B cell (primary cell): ENCODE results near the gene PLS1. TPM values are rescaled to one million over a fixed set of nuclear protein-coding genes. Genes with fewer than 3 reads are reported as not detected.

Experiments used
- ATAC-seq: fragments of 200-7000 bp; cut with Tn5 transposase; one replicate; pipeline ENCODE4 v1.10.0; 2021; ENCODE audit warnings: low read depth, mild to moderate bottlenecking, moderate number of reproducible peaks, moderate library complexity
- CTCF ChIA-PET: fragments of 350-600 bp; sonication (Branson Sonifier 250); formaldehyde crosslinking; loops from one replicate; lab custom pipeline; 2021; ENCODE audit warnings: antibody characterized with exemption, inconsistent platforms; lab: Charles Lee
- POLR2A ChIA-PET: fragments of 350-600 bp; sonication (Branson Sonifier 250); formaldehyde crosslinking; loops from one replicate; lab custom pipeline; 2021; ENCODE audit warnings: antibody characterized with exemption; lab: Charles Lee
- DNase-seq: peaks from one replicate; pipeline ENCODE4 v3.0.0; 2013
- H2AFZ ChIP-seq: 2 replicates; pipeline ENCODE4 v1.6.1; 2012; ENCODE audit warnings: mild to moderate bottlenecking, low read depth, low read length; ENCODE audit not compliant: insufficient read depth, poor library complexity, severe bottlenecking
- H3K27ac ChIP-seq, 2 donors: 1 replicate in 1 of 2; 2 replicates in 1 of 2; pipeline ENCODE4 v1.5.1; 2012 to 2013; ENCODE audit warnings: low read length in 2 of 2, mild to moderate bottlenecking in 2 of 2, moderate library complexity in 1 of 2
- H3K27me3 ChIP-seq, 4 experiments: fragments of 200-600 bp in 1 of 4; sonication (generic) in 1 of 4; replicated peaks in 1 of 4; 1 replicate in 2 of 4; 2 replicates in 2 of 4; pipeline versions ENCODE4 v1.6.1 to v1.7.0; 2013 to 2016; ENCODE audit warnings: low read length in 3 of 4, mild to moderate bottlenecking in 2 of 4, mixed read lengths in 1 of 4, moderate library complexity in 1 of 4; ENCODE audit not compliant: insufficient read depth in 4 of 4, control insufficient read depth in 3 of 4; ENCODE audit errors: control extremely low read depth in 1 of 4
- H3K36me3 ChIP-seq, 2 experiments: replicated peaks in 1 of 2; 1 replicate in 1 of 2; 2 replicates in 1 of 2; pipeline versions ENCODE4 v1.6.1 to v1.7.1; 2013; ENCODE audit warnings: low read length in 1 of 2; ENCODE audit not compliant: insufficient read depth in 2 of 2, control insufficient read depth in 1 of 2; ENCODE audit errors: control extremely low read depth in 1 of 2, extremely low read depth in 1 of 2
- H3K4me1 ChIP-seq, 2 donors: fragments of 200-600 bp in 1 of 2; sonication (generic) in 1 of 2; 1 replicate in 1 of 2; 2 replicates in 1 of 2; pipeline versions ENCODE4 v1.5.1 to v1.6.1; 2013 to 2017; ENCODE audit warnings: low read length in 2 of 2; ENCODE audit not compliant: control insufficient read depth in 2 of 2, insufficient read depth in 2 of 2
- H3K4me2 ChIP-seq: replicated peaks from 2 replicates; pipeline ENCODE3; 2012; ENCODE audit warnings: mild to moderate bottlenecking, low read depth, low read length; ENCODE audit not compliant: poor library complexity, severe bottlenecking
- H3K4me3 ChIP-seq, 5 experiments: fragments of 200-600 bp in 1 of 5; sonication (generic) in 1 of 5; 1 replicate in 3 of 5; 2 replicates in 2 of 5; pipeline versions ENCODE4 v1.5.1 to v1.7.0; 2011 to 2016; ENCODE audit warnings: low read length in 4 of 5, mild to moderate bottlenecking in 4 of 5, low read depth in 2 of 5, control low read depth in 1 of 5, moderate library complexity in 1 of 5; ENCODE audit not compliant: insufficient read depth in 1 of 5; ENCODE audit errors: control extremely low read depth in 1 of 5, extremely low read depth in 1 of 5
- H3K79me2 ChIP-seq: fragments of 200-600 bp; sonication (generic); one replicate; pipeline ENCODE4 v1.6.0; 2016; ENCODE audit warnings: low read length; ENCODE audit not compliant: control insufficient read depth, insufficient read depth
- H3K9ac ChIP-seq: fragments of 200-600 bp; sonication (generic); 2 replicates; pipeline ENCODE4 v1.6.1; 2017; ENCODE audit warnings: mild to moderate bottlenecking, low read length, moderate library complexity
- H3K9me3 ChIP-seq, 3 donors: one replicate each; pipeline versions ENCODE4 v1.6.1 to v1.7.1; 2013; ENCODE audit warnings: low read length in 2 of 3; ENCODE audit not compliant: control insufficient read depth in 2 of 3, insufficient read depth in 1 of 3; ENCODE audit errors: control extremely low read depth in 1 of 3
- H4K20me1 ChIP-seq: 2 replicates; pipeline ENCODE4 v1.6.0; 2012; ENCODE audit warnings: mild to moderate bottlenecking, low read length; ENCODE audit not compliant: insufficient read depth, control insufficient read depth, poor library complexity, severe bottlenecking
- H3K27ac Mint-ChIP-seq: one replicate; pipeline ENCODE4 v1.8.0; 2021; ENCODE audit warnings: mixed read lengths
- H3K27me3 Mint-ChIP-seq: one replicate; pipeline ENCODE4 v1.8.0; 2021; ENCODE audit warnings: mixed read lengths
- H3K4me1 Mint-ChIP-seq: one replicate; pipeline ENCODE4 v1.8.0; 2021; ENCODE audit warnings: mixed read lengths
- H3K4me3 Mint-ChIP-seq: one replicate; pipeline ENCODE4 v1.8.0; 2021; ENCODE audit warnings: mixed read lengths
- H3K9me3 Mint-ChIP-seq: one replicate; pipeline ENCODE4 v1.8.0; 2022; ENCODE audit warnings: mixed read lengths; ENCODE audit not compliant: insufficient read depth
- EZH2 ChIP-seq: IDR thresholded peaks from 2 replicates; pipeline ENCODE4 v1.6.1; 2012; ENCODE audit warnings: borderline replicate concordance, low read depth, mild to moderate bottlenecking, moderate library complexity, low read length; ENCODE audit not compliant: insufficient read depth, poor library complexity, severe bottlenecking
- WGBS: methylation state at CpG from one replicate; pipeline ENCODE4 v1.1.5; 2013; ENCODE audit warnings: missing lambda C conversion rate; ENCODE audit not compliant: insufficient coverage; 5-methylcytosine and 5-hydroxymethylcytosine counted together
- intact Hi-C: fragments of 100-400 bp; cut with micrococcal nuclease; formaldehyde crosslinking; loops from one replicate; pipeline ENCODE4 v1.10.0; 2022
- polyA plus RNA-seq: library from polyadenylated mRNA; depleted of rRNA; stranded (reverse); fragments of >200 nt; gene quantifications from 2 replicates; pipeline ENCODE4 v1.2.3, GENCODE V29; 2012
- total RNA-seq, 2 donors: library from RNA; stranded (reverse); fragments of 120-200 nt in 1 of 2; gene quantifications; 1 replicate in 1 of 2; 2 replicates in 1 of 2; pipeline versions ENCODE4 v1.2.3 to v1.2.4, GENCODE V29; 2013 to 2022
- TF ChIP-seq, protein P1 (sequence below): fragments of 200-600 bp; IDR thresholded peaks from one replicate; pipeline ENCODE4 v1.8.0; 2022; ENCODE audit warnings: antibody characterized with exemption, mild to moderate bottlenecking

The PLS1 gene
- total and polyA plus RNA-seq, 2 donors (not counting 1 experiment from before 2014, with no cell fraction given) = 0.13 to 0.74 TPM

DNA sequence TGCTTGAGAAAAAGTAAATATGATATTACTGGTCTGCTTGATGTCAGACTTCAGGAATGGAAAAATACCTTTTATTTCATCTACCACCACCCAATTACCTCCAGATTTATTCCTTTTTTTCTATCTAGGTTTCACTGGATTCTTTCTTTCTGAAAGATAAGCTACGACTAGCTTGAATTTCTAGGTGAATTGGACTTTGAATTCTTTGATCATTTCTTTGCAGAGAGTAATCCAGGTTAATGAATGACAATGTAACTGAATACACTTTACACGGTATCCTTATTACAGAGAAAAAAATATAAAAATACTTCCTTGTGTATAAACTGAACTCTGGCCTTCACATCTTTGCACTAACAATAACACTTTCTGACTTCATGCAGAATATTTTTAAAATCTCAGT lies 68.1 kb downstream of the PLS1 start:
- TF ChIP-seq, protein P1, sequence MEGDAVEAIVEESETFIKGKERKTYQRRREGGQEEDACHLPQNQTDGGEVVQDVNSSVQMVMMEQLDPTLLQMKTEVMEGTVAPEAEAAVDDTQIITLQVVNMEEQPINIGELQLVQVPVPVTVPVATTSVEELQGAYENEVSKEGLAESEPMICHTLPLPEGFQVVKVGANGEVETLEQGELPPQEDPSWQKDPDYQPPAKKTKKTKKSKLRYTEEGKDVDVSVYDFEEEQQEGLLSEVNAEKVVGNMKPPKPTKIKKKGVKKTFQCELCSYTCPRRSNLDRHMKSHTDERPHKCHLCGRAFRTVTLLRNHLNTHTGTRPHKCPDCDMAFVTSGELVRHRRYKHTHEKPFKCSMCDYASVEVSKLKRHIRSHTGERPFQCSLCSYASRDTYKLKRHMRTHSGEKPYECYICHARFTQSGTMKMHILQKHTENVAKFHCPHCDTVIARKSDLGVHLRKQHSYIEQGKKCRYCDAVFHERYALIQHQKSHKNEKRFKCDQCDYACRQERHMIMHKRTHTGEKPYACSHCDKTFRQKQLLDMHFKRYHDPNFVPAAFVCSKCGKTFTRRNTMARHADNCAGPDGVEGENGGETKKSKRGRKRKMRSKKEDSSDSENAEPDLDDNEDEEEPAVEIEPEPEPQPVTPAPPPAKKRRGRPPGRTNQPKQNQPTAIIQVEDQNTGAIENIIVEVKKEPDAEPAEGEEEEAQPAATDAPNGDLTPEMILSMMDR = no peak
- no peak for TF ChIP-seq EZH2
- ATAC-seq = no peak
- Mint-ChIP-seq H3K27me3 (no peaks in the 10 kb centered on the region), H3K4me3 (no peak overlapping the region), H3K9me3 (no peaks in the 10 kb centered on the region), H3K27ac (no peak overlapping the region), H3K4me1 (no peaks in the 10 kb centered on the region)
- no peak overlapping the region for H3K27ac ChIP-seq
- H3K36me3 ChIP-seq = no peaks in the 10 kb centered on the region
- H3K27me3 ChIP-seq = no peaks in the 10 kb centered on the region
- CTCF ChIA-PET = no interaction called here
- H3K4me1 ChIP-seq = no peaks in the 10 kb centered on the region
- POLR2A ChIA-PET = no interaction called here
- no peak overlapping the region for H3K4me3 ChIP-seq
- DNase-seq = no peak
- H3K4me2 ChIP-seq = no peak overlapping the region
- H3K9ac ChIP-seq = no peak overlapping the region
- intact Hi-C loops = no loop called here
- no peaks in the 10 kb centered on the region for H4K20me1 ChIP-seq
- no CpG with 5 or more reads among the region's 2 CpGs for WGBS
- no peaks in the 10 kb centered on the region for H3K9me3 ChIP-seq
- H3K79me2 ChIP-seq = no peaks in the 10 kb centered on the region
- H2AFZ ChIP-seq = no peak overlapping the region

DNA sequence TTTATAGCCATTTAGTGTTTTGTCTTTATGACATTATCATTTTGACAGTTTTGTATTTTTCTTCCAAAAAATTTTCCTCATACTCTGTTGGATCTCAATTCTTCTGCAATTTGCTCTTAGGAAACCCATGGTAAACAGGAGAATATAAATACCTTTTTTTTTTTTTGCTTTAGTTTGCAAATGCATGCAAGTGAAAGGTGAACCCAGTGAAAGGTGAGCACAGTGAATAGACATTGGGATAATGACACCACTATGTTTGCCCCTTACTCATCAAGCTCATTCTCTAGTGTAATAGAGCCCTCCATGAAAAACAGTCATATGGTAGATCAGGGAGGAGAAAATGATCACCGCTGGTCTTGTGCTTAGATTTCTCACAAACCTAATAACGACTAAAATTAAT lies 68.6 kb downstream of the PLS1 start:
- TF ChIP-seq, protein P1 = no peak
- no peak for TF ChIP-seq EZH2
- H3K4me2 ChIP-seq = no peak overlapping the region
- no peak overlapping the region for H3K4me3 ChIP-seq
- Mint-ChIP-seq H3K4me3 (no peak overlapping the region), H3K27me3 (no peaks in the 10 kb centered on the region), H3K9me3 (no peaks in the 10 kb centered on the region), H3K4me1 (no peaks in the 10 kb centered on the region), H3K27ac (no peak overlapping the region)
- intact Hi-C loops = no loop called here
- H3K27me3 ChIP-seq = no peaks in the 10 kb centered on the region
- ChIA-PET POLR2A (no interaction called here), CTCF (no interaction called here)
- no peaks in the 10 kb centered on the region for H3K4me1 ChIP-seq
- no peaks in the 10 kb centered on the region for H4K20me1 ChIP-seq
- no peaks in the 10 kb centered on the region for H3K36me3 ChIP-seq
- DNase-seq (no peak), ATAC-seq (no peak)
- H3K9ac ChIP-seq = no peak overlapping the region
- H3K27ac ChIP-seq = no peak overlapping the region
- no CpG with 5 or more reads among the region's 2 CpGs for WGBS
- no peak overlapping the region for H2AFZ ChIP-seq
- H3K9me3 ChIP-seq = no peaks in the 10 kb centered on the region
- H3K79me2 ChIP-seq = no peaks in the 10 kb centered on the region
